Activated CD8-positive, alpha-beta memory T cell treated with anti-CD3 and anti-CD28 coated beads for 48 hours (primary cell): ENCODE data around the gene TGFB2.

ENCODE experiments used
- DNase-seq, 3 experiments: peaks; one replicate each; pipeline ENCODE4 v3.0.0-alpha.2; 2020; ENCODE audit warnings: low read depth in 2 of 3, low spot score in 2 of 3

The TGFB2 gene

GRCh38 chr1:218421531-218421930 lies 76.4 kb downstream of the TGFB2 start:
- DNase-seq, result no peak

GRCh38 chr1:218424502-218424901 lies 79.4 kb downstream of the TGFB2 start:
- DNase-seq, result no peak

GRCh38 chr1:218425647-218426342 lies 80.7 kb downstream of the TGFB2 start:
- DNase-seq, result no peak

DNA sequence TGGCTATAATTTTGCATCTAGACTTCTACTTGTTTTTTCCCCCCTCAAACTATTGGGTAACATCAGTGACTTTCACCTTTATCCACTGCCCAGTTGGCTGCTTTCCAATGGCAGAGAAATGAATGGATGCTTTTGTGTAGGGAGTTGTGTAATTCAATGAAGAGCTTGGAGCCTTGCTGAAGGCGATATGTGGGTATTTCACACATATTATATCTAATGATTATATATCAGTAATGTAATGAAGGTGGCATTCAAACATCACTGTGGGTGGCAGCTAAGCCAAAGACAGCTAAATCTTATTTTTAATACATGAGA lies 81.2 kb downstream of the TGFB2 start:
- DNase-seq, result no peak

GRCh38 chr1:218429301-218429700 lies 84.2 kb downstream of the TGFB2 start:
- DNase-seq, result no peak

GRCh38 chr1:218430346-218430745 lies 85.2 kb downstream of the TGFB2 start:
- DNase-seq, result no peak

- no peak for DNase-seq
Observed at GRCh38 chr1:218430822-218431221, 85.7 kb downstream of the TGFB2 start.

DNA sequence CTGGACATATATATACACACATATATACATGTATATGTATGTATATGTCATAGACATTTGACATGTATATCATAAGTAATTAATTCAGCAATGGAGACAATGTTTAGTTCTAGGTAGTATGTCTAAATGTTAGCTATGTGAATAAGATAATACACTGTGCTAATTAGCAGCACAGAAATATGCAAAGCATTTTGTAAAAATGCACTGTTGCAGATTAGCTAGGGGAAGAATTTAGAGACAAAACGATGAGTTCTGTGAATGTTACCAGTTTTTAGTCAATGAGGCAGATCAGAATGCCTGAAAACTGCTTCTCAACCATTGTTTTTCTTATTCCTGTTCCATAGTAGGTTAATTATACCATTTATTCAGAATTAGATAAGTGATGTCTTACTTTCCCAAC lies 86.3 kb downstream of the TGFB2 start:
- DNase-seq, result no peak

DNA sequence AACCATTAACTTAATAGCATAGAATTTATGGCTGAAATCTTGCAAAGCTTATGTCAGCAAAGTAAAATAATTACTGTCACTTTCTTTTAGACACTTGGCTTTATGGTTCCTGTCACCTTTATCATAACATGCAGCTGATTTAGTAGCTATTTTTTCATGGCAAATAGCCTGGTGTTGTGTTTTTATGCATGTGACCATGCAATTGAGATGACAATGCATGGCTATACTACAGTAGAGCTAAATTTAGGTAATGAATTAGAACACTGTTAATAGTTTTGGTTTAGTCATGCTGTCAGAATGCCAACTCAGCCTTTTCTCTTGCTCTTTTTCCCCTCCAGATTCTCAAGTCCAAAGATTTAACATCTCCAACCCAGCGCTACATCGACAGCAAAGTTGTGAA lies 88.6 kb downstream of the TGFB2 start:
- no peak for DNase-seq

DNA sequence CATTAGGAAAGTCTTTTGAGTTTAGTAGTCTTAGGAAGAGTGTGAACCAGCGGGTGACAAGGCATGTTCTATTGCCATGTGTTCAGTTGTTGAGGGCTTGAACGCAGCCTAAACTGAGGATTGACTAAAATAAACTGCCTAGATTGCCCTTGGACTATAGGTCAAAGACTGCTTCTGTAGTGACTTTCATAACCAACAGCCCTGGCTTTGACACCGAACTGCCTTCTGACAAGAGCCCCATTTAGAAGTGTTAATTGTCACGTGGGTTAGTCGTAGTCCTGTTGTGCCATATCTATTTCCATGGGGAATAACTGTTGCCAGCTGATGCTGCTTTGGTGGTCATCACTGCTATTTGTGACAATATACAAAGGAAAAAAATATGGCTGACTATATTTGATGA lies 90.4 kb downstream of the TGFB2 start:
- DNase-seq, result no peak

DNA sequence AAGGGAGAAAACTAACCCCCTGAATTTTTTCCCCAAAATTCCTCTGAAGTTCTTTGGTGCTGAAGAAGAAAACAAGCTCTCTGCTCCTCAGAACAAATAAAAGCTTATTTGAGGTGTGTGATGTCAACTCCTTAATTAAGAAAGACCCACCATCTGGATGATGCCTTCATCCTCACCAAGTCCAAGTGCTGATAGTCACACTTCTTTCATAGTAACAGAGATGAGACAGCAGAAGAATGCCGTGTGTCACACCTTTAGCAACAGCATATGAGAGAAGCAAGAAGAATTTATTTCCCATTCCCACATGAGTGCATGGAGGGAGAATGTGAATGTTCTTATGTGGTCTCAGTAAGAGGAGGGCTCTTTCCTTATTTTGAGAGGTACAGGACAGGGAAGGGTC lies 91.2 kb downstream of the TGFB2 start:
- DNase-seq, result no peak

DNA sequence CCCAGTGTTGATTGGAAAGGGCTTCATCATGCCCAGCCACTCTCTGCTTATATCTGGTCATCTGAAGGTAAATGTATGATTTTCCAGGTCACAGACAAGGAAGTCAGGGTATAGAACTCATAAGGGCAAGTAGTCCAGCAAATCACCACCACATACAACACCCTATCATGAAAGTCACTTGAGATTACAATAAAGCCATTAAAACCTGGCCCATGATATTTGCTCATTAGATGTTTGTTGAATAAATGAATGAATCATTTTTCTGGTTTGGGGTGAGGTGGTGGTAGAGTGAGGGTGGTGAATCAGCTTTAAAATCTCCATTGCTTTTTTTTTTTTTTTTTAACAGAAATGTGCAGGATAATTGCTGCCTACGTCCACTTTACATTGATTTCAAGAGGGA lies 91.9 kb downstream of the TGFB2 start:
- no peak for DNase-seq

DNA sequence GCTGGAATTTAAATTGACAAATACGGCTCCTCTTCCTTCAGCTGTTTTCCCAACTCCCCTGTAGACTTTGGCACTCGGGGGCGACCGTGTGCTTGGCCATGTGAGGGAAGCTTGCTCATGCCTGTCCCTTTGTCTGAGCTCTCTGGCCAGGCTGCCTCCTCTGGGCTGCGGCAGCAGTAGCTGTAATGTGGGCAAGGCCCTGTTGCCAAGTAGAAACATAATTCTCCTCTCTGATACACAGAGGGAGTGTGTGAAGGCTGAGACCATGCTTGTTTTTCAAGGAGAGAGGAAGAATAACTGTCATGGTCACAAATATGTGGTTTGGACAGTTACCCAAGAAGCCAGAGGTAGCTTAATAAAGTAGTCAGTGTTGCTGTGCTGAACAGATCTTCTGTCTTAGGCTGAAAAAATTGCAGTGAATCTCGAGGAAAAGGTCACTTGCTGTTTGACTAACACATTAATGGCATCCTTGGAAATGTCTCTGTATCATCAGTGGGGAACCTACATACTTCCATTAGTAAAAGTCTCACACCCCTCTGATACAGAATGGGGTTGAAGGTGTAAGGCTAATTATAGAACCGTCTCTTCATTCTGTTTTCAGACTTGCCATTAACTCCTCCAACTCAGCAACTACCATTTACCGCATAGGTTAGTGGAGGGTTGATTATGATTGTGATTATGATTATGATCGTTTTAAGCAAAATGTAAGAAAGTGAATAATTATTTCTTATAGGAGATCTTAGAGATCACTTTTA lies 94.6 kb downstream of the TGFB2 start:
- DNase-seq, result no peak

DNA sequence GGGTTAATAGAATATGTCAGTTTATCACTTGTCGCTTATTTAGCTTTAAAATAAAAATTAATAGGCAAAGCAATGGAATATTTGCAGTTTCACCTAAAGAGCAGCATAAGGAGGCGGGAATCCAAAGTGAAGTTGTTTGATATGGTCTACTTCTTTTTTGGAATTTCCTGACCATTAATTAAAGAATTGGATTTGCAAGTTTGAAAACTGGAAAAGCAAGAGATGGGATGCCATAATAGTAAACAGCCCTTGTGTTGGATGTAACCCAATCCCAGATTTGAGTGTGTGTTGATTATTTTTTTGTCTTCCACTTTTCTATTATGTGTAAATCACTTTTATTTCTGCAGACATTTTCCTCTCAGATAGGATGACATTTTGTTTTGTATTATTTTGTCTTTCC lies 98.1 kb downstream of the TGFB2 start:
- DNase-seq, result no peak

GRCh38 chr1:218444173-218444572 lies 99.0 kb downstream of the TGFB2 start:
- DNase-seq, result no peak

GRCh38 chr1:218444588-218444987 lies 99.5 kb downstream of the TGFB2 start:
- no peak for DNase-seq

- no peak for DNase-seq
Observed at GRCh38 chr1:218447010-218447689, 102.0 kb downstream of the TGFB2 start.

- no peak for DNase-seq
Observed at GRCh38 chr1:218451415-218451814, 106.3 kb downstream of the TGFB2 start.

GRCh38 chr1:218454700-218455282 lies 109.7 kb downstream of the TGFB2 start:
- DNase-seq, result no peak

GRCh38 chr1:218456444-218456843 lies 111.3 kb downstream of the TGFB2 start:
- DNase-seq, result no peak

DNA sequence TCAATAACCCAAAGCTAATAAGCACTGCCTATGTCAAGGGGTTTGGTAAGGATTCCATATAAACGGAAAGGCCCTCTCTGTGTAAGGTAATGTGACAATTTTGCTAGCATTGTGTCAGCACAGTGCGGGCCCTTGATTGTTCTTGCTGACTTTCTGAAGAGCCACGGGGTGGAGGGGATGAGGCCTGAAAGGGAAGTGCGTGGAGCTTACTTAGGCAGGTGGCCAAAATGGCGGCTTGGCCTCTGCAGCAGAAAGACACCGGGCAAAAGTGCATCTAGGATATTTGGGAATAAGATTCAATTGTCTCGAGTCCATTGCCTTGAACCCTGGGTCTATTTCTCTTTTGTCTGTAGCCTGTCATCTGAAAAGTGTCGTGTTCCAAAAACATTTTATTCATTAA lies 114.3 kb downstream of the TGFB2 start:
- DNase-seq, result no peak
